HG03066 (cell line): Measurements from ENCODE around the gene SLC25A22.

Experiments used
- ATAC-seq: cut with Tn5 transposase; IDR thresholded peaks from one replicate; pipeline ENCODE4 v1.9.1; 2021; ENCODE audit warnings: low read depth; ENCODE audit not compliant: unreplicated experiment

The SLC25A22 gene

GRCh38 chr11:792535-792821, 5.6 kb downstream of the SLC25A22 start:
- no peak for ATAC-seq

DNA sequence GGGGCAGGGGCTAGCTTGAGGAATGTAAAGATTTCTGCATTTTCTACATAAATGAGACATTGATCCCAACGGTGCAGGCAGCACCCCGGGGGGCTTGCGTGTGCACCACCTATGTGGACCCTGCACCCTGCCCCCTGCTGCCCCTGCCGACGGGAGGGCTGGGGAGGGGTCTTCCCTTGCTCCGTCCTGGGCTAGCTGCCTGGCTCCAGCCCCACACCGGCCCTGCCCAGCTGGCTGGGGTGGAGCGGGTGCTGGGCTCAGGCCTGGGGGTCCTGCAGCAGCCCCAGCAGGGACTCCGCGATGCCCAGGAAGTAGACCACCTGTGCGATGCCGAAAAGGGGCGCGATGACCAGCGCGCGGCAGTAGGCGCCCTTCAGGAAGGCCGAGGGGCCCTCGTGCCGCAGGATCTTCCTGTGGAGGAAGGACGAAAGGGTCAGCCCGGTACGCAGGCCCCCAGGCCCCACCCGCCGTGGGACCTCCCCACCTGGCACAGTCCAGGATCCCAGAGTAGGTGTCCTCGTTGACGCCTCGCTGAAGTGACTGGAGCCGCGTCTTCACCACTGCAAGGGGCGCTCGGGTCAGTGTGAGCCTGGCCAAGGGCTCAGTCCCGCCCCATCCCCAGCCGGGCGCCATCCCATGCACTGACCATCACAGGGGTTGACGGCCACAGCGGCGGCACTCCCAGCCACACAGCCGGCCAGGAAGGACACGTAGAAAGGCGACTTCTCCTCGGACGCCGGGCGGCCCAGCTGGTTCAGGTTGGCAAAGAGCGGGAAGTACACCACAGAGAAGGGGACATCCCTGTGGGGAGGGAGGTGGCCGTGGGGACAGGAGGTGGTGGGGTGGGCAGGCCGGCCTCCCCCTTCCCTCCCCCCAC, 6.2 kb downstream of the SLC25A22 start:
- no peak for ATAC-seq

DNA sequence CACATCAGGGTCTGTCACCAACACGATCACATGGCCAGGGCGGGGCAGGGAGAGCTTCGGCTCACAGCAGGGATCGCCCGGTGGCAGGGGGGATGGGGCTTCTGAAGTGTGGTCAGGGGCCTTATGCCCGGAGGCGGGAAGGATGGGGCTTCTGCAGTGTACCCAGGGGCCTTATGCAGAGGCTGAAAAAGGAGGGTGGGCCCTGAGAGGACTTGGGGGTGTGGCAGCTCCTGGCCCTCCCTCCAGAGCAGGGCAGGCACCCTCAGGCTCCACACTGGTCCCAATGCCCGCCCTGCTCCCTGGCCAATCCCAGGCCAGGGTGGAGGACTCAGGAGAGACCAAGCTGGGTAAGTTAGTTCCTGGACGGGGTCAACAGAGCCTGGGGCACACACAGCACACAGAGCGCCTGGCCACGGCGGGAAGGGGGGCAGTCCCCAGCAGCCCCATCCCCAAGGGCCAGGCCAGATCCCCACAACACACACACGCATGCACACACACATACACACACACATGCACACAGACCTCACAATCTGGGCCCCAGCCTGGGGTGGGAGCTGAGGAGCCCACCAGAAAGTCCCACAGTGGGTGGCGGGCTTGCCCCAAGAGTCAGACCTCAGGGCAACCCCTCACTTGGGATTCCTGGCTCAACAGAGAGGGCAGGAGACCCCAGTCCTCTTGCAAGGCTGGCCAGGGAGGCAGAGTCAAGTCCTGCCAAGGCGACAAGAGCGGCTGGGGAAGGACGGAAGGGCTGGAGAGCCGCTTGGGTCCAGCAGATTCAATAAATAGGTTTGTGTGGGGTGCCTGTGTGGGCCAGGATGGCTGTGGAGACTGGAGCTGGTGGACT, 7.1 kb downstream of the SLC25A22 start:
- no peak for ATAC-seq

- no peak for ATAC-seq
Measured at GRCh38 chr11:789943-790342, 8.1 kb downstream of the SLC25A22 start, which contains the start of gene CEND1. CEND1 (minus strand) TSS chr11:790090; CDS start chr11:788576, 1,514 bp downstream.

DNA sequence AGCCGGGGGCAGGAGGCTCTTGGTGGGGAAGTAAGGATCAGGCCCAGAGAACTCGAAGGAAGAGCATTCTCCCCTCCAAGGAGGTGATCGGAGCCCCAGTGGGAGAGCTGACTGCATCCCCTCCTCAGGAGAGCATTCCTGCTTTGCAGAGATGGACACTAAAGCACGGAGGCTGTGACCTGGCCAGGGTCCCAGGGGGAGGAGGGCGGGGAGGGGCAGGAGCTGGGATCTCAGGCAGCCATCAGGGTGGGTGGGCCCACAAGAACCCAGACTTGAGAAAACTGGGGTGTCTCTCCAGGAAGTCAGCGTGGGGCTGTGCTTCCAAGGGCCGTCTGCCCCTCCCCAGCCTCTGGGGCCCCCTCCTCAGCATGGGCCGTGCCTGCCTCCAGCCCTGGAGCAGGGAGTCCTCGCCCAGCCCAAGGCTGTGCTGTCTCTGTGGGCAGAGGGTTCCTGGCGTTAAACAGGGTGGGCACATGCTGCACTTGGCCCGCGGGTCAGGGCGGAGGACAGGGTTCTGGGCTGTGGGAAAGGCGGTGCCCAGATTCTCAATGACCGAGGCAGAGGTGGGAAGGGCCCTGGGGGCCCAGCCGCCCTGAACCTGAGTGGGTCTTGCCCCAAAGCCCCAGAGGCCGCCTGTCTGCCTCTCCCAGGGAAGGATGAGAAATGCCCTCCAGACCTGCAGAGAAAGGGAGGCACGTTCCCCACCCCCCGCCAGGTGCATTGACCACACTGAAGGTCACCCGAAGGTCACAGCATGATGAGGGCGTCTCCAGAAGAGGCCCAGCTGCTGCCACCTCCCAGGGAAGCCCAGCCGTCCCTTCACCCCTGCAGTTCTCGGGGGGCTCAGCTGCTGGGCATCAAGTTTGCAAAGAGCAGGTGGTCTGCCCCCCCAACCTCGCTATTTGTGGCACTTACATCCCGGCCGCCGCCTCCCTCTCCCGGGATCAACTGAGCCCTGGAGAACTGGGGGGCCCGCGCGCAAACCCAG, 8.8 kb downstream of the SLC25A22 start:
- no peak for ATAC-seq

GRCh38 chr11:788009-788640, 10.0 kb downstream of the SLC25A22 start:
- ATAC-seq, result no peak

DNA sequence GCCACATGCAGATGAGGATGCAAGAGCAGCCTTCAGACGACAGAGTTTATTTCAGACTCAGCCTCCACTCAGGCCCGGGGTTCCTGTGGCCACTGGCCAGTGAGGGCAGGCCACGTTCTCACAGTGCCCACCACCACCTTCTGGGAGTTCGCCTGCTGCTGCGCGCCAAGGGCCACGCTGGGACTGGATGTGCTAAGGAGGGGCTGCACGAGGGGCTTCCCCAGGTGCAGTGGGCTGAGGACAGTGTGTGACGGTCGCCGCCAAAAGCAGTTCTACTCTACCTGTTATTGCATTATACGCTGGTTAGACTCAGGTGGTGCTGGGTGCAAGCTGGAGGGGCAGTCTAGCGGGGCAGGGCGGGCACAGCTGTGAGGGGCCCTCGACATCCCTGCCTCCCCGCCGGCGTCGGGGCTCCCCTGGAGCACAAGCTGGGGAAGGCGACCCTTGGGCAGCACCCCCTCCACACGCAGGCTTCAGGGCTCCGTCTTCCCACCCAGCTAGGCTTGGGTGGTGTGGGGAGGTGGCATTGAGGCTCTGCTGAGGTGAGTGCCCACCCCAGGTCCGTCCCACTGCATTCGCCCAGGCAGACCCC, 10.9 kb downstream of the SLC25A22 start:
- ATAC-seq, result no peak

DNA sequence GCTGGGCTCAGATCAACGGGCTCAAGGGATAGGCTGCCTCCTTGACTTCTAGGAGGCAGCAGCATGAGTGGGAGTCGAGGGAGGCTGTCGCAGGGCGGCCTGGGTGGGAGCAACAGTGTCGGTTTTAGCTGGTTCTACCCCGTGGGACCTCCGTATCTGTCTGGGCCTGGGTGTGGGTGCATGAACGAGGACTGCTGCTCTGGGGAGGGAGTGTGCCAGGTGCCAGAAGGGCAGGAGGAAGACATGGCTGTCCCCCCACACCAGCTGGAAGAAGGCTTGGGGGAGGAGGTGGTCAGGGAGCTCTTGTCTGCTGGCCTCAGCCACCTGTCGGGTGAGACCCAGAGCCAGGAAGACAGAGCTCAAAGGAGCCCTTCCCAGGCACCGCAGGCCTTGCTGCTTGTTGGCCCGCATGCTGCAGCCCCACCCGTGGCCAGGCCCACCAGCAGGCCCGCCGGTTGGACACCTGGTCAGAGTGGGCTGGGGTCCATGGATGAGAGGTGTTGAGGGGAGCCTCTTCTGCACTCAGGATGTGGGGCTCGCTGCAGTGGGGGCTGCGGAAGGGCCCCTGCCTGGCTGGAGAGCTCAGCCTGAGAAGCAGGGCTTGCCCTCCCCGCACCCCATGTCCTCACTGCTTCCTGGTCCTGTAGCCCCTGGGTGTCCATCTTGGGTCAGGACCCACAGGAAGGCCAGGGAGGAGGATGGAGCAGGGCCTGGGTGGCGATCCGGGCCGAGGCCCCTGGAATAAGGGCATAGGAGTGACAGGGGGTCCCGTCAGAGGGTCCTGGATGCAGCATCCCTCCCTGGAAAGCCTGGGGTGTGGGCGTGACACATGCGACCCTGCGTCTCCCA, 11.6 kb downstream of the SLC25A22 start:
- no peak for ATAC-seq

DNA sequence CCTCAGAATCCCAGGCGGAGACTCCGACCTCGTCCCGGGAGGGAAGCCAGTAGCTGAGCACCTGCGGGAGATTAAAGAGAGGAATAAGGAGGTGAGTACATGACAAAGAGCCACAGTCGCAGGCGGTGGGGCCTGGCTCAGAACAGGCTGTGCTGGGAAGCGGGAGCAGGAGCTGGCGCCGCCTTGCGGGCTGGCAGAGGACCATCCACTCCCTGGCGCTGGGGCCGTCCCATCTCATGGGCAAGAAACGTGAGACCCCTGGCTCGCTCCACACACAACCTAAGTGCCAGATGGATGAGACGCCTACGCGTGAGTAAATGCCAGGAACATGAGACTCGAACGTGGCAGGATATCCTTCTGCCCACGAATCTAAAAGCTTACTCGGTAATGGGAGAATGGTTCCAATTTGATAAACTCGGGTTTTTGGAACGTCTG, 14.5 kb downstream of the SLC25A22 start:
- no peak for ATAC-seq

- ATAC-seq, result no peak
Measured at GRCh38 chr11:782264-783174, 15.6 kb downstream of the SLC25A22 start.

GRCh38 chr11:779955-780532, 18.0 kb downstream of the SLC25A22 start:
- no peak for ATAC-seq

GRCh38 chr11:778976-779954, 18.8 kb downstream of the SLC25A22 start:
- ATAC-seq, result no peak

DNA sequence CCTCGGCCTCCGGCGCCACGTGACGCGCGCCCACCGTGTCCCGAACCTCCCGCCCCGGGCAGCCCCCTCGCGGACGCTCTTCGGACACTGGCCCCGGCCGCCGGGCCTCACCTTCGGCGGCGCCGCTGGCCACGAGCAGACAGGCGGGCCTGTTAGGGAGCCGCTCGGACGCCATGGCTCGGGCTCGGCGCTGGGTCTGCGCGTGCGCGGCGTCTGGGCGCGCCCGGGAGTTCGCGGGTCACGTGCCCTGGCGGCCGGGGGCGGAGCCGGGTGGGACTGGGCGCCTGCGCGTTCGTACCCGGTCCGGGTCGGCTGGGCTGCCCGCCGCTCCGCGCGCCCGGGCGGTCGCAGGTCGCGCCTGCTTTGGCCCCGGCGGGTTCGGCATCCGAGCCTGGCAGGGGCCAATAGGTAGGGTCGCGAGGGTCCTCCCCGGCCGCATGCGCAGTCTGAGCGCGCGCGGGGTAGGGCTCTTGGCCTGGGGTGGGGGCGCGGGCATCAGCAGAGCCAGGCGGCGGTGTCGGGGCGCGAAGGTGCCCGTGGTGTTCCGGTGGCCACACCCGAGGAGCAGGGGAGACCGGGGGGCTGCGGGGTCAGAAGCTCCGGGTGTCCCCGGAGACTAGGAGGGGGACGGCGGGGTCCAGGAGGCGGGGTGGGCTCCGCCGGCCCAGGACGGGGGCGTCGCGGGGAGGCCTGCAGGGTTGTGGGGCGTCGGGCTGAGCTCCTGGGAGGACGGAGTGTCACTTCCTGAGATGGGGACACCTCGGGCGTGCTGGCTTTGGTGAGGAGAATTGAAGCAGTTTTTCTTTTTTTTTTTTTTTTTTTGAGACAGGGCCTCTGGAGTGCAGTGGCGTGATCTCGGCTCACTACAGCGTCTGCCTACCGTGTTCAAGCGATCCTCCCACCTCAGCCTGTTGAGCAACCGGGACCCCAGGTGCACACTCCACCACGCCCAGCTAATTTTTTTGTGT, 20.5 kb downstream of the SLC25A22 start, which contains the start of gene GATD1:
Gene GATD1 (minus strand): TSS at position 200 of the 968 bp plus-strand sequence. CDS start 25 bp downstream, at position 175.
- peak; percentile 65 for ATAC-seq

DNA sequence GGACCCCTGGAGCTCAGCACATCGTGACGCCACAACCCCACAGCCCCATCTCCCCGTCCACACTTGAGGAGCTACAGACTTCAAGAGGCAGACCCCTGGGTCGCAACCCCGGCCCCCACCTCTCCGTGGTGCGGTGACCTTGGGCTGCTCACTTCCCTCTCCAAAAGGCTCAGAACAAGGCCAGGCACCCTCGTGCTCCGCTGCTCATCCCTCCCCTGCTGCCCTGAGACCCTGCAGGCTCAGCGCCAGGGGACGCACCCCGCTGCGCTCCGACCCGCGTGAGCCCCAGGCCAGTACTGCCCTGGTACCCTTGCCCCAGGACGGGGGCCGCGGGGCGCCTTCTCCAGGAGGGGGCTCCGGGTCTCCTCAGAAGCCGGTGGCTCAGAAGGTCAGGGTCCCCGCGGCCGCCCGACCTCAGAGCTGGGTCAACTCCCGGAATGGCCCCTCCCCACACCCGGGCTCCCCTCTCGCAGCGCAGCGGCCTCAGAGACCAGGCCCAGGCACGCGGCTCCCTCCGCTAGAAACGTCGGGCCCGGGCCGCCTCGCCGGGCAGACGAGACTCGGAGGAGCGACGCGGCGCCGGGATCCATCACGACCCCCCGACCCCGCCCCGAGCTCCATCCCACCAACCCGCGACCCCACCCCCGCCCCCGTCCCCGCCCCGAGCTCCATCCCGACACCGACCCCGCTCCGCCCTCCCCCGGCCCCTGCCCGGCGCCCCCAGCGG, 21.4 kb downstream of the SLC25A22 start:
- peak; percentile 35 for ATAC-seq
